PC-3 (cell line): Measurements from ENCODE around the gene TNNT2. TPM values are rescaled to one million over a fixed set of nuclear protein-coding genes. Genes with fewer than 3 reads are reported as not detected.

Experiments
- ATAC-seq: fragments of 200-7000 bp; cut with Tn5 transposase; 2 replicates; pipeline ENCODE4 v1.9.1; 2020; ENCODE audit warnings: mild to moderate bottlenecking, moderate library complexity
- BruUV-seq: library from RNA; stranded (reverse); fragments of 400-500 nt; replicated peaks from 2 replicates; lab custom pipeline; 2021; lab: Mats Ljungman, UMichigan
- CTCF ChIA-PET: fragments of 300-600 bp; sonication (Branson Sonifier 250); formaldehyde crosslinking; loops from one replicate; lab custom pipeline; 2022; ENCODE audit warnings: antibody characterized with exemption; lab: Charles Lee
- POLR2A ChIA-PET: fragments of 300-600 bp; sonication (Branson Sonifier 250); formaldehyde crosslinking; loops from one replicate; lab custom pipeline; 2022; ENCODE audit warnings: antibody characterized with exemption; ENCODE audit not compliant: unreplicated experiment; lab: Charles Lee
- DNase-seq: peaks from one replicate; pipeline ENCODE4 v3.0.0-alpha.2; 2015
- H2AFZ ChIP-seq: fragments of 300-600 bp; sonication (generic); 2 replicates; pipeline ENCODE4 v1.6.0; 2016; ENCODE audit warnings: antibody characterized with exemption, low read length
- H3F3A ChIP-seq: fragments of 300-600 bp; sonication (generic); one replicate; pipeline ENCODE4 v1.6.0; 2017; ENCODE audit warnings: antibody characterized with exemption, low read length, control low read depth, mild to moderate bottlenecking; ENCODE audit not compliant: unreplicated experiment
- H3K27ac ChIP-seq: fragments of 300-600 bp; sonication (generic); 2 replicates; pipeline ENCODE4 v1.5.1; 2016; ENCODE audit warnings: mild to moderate bottlenecking, low read length
- H3K27me3 ChIP-seq: fragments of 300-600 bp; sonication (generic); 2 replicates; pipeline ENCODE4 v1.6.1; 2016; ENCODE audit warnings: low read length, mixed read lengths
- H3K36me3 ChIP-seq: fragments of 300-600 bp; sonication (generic); 2 replicates; pipeline ENCODE4 v1.6.1; 2016; ENCODE audit warnings: low read depth, mixed run types, low read length, mixed read lengths
- H3K4me1 ChIP-seq: fragments of 300-600 bp; sonication (generic); 2 replicates; pipeline ENCODE4 v1.5.1; 2016; ENCODE audit warnings: low read length; ENCODE audit not compliant: insufficient read depth
- H3K4me2 ChIP-seq: fragments of 300-600 bp; sonication (generic); 2 replicates; pipeline ENCODE4 v1.6.0; 2016; ENCODE audit warnings: low read length
- H3K4me3 ChIP-seq: fragments of 300-600 bp; sonication (generic); 2 replicates; pipeline ENCODE4 v1.5.1; 2016; ENCODE audit warnings: mild to moderate bottlenecking, low read length, mixed read lengths
- H3K79me2 ChIP-seq: fragments of 300-600 bp; sonication (generic); 2 replicates; pipeline ENCODE4 v1.6.1; 2017; ENCODE audit warnings: low read length, mixed read lengths
- H3K9ac ChIP-seq: fragments of 300-600 bp; sonication (generic); 2 replicates; pipeline ENCODE4 v1.6.0; 2016; ENCODE audit warnings: mild to moderate bottlenecking, low read length
- H3K9me2 ChIP-seq: fragments of 300-600 bp; sonication (generic); replicated peaks from 2 replicates; pipeline ENCODE4 v1.6.1; 2016; ENCODE audit warnings: mixed run types, low read length, mixed read lengths
- H3K9me3 ChIP-seq: fragments of 300-600 bp; sonication (generic); 2 replicates; pipeline ENCODE4 v1.6.1; 2016; ENCODE audit warnings: low read length, mixed read lengths
- H4K20me1 ChIP-seq: fragments of 300-600 bp; sonication (generic); 2 replicates; pipeline ENCODE4 v1.6.1; 2016; ENCODE audit warnings: low read length, mixed read lengths
- CTCF ChIP-seq: fragments of 300-600 bp; sonication (generic); conservative IDR thresholded peaks from 2 replicates; pipeline ENCODE4 v1.5.1; 2017; ENCODE audit warnings: antibody characterized with exemption, low read depth, mild to moderate bottlenecking, low read length
- EZH2 ChIP-seq: fragments of 300-600 bp; sonication (generic); IDR thresholded peaks from one replicate; pipeline ENCODE4 v1.6.1; 2017; ENCODE audit warnings: antibody characterized with exemption, mild to moderate bottlenecking, low read length; ENCODE audit not compliant: unreplicated experiment
- EZH2phosphoT487 ChIP-seq: fragments of 300-600 bp; sonication (generic); IDR thresholded peaks from 2 replicates; pipeline ENCODE4 v1.6.1; 2018; ENCODE audit warnings: mild to moderate bottlenecking, antibody characterized with exemption, low read length, borderline replicate concordance
- intact Hi-C: fragments of 100-400 bp; cut with micrococcal nuclease; formaldehyde crosslinking; loops from 2 replicates; pipeline ENCODE4 v1.9.0; 2023
- total RNA-seq: library from RNA; depleted of rRNA; stranded (reverse); fragments of >200 nt; gene quantifications from 2 replicates; pipeline ENCODE4 v1.2.3, GENCODE V29; 2014

The TNNT2 gene
- total RNA-seq, 1 experiment from 2014 or later: 1.1 TPM

DNA sequence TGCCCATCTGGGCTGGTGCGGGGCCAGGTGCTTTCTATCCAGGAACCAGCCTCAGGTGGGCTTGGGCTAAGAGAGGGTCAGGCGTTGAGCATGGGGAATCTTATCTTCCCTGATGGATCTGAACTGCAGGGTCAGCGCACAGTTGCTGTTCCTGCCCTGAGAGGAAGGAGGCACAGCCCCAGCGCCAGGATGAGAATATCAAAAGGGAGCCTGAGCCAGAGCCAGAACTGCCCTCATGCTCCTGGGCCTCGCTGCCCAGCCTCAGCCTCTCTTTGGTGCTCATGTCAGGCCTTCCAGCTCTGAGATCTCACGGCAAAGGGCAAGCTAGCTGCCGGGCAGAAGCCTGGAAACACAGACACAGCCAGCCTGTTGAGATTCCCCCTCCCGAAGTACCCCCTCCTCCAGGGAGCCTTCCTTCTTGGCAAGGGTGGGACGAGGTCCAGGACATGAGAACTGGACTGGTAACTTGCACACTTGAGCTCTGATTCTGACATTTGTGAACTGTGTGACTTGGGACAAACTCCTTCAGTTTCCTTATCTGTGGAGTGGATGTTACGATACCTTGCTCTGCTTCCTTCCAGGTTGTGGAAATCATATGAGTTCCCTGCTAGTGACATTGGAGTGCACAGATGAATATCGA lies 22.9 kb upstream of the TNNT2 start:
- Histone ChIP-seq H3K4me3 (peak overlapping the region; percentile 80), H3K79me2 (peaks cover 51% of the 10 kb centered on the region), H3K9me2 (no peaks in the 10 kb centered on the region), H3K4me1 (peaks cover 48% of the 10 kb centered on the region), H3F3A (peaks cover 13% of the 10 kb centered on the region), H4K20me1 (peaks cover 19% of the 10 kb centered on the region), H3K27me3 (no peaks in the 10 kb centered on the region), H3K9ac (peak overlapping the region; percentile 92), H3K36me3 (no peaks in the 10 kb centered on the region), H3K27ac (peak overlapping the region; percentile 73; the same call in 1 of the 2 replicates), H2AFZ (peak overlapping the region; percentile 82), H3K9me3 (no peaks in the 10 kb centered on the region), H3K4me2 (peak overlapping the region; percentile 87)
- BruUV-seq: no TSS peak
- no peak for ATAC-seq
- ChIA-PET POLR2A (no interaction called here), CTCF (interaction anchor here (0.6 to 1.1 kb wide), 3 partner anchors 16 to 112 kb away, joined by 3 read pairs; no protein-coding TSS in a partner anchor)
- TF ChIP-seq EZH2phosphoT487 (no peak), CTCF (no peak), EZH2 (no peak)
- intact Hi-C loops: no loop called here
- no peak for DNase-seq

DNA sequence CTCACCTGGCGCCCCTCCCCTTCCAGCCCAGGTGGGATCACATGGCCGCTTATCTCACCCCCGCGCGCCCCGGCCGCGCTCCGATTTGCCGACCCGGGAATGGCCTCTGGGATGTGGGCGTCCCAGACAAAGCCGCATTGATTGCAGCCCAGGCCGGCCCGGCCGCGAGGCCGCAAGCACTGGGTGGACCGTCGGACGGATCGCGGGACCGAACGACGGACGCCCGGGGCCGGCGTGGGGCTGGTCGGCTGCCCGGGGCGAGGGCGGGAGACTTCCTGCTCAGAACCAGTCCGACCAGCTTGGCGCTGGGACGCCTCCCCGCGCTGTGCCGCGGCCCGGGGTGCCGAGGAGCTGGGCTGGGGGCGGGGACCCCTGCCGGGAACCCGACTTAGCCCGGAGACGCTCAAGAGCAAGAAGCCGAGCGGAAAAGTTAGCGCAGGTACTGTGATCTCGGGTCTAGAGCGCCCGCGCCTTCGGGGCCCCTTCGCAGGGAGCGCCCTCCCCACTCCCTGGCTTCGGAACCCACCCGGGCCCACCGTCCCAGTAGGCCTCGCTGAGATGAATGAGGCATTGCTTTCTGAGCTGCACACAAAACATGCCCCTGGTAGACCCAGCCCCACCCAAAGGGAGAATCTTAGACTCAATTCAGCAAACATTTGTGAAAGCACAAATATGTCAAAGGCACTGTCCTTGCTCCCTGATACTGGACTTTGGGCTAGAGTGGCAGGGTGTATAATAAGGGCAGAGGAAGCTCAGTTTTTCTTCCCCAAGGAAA lies 22.1 kb upstream of the TNNT2 start:
- intact Hi-C loops: no loop called here
- H3F3A ChIP-seq: peaks cover 13% of the 10 kb centered on the region
- BruUV-seq: TSS peak; percentile 30
- H3K36me3 ChIP-seq: no peaks in the 10 kb centered on the region
- DNase-seq: peak; percentile 92
- H3K4me3 ChIP-seq: peak overlapping the region; percentile 80
- ATAC-seq: peak; percentile 37
- POLR2A ChIA-PET: no interaction called here
- peak overlapping the region; percentile 87 for H3K4me2 ChIP-seq
- CTCF ChIA-PET: interaction anchor here (0.6 to 1.1 kb wide), 3 partner anchors 15 to 113 kb away, joined by 3 read pairs; no protein-coding TSS in a partner anchor
- peak overlapping the region; percentile 82 for H2AFZ ChIP-seq
- H3K79me2 ChIP-seq: peaks cover 59% of the 10 kb centered on the region
- TF ChIP-seq CTCF (no peak), EZH2phosphoT487 (peak; percentile 97)
- no peaks in the 10 kb centered on the region for H3K9me3 ChIP-seq
- H3K9me2 ChIP-seq: no peaks in the 10 kb centered on the region
- peaks cover 26% of the 10 kb centered on the region for H4K20me1 ChIP-seq
- H3K27me3 ChIP-seq: no peaks in the 10 kb centered on the region
- H3K4me1 ChIP-seq: peaks cover 52% of the 10 kb centered on the region
- H3K9ac ChIP-seq: peak overlapping the region; percentile 92
- H3K27ac ChIP-seq: peak overlapping the region; percentile 73

DNA sequence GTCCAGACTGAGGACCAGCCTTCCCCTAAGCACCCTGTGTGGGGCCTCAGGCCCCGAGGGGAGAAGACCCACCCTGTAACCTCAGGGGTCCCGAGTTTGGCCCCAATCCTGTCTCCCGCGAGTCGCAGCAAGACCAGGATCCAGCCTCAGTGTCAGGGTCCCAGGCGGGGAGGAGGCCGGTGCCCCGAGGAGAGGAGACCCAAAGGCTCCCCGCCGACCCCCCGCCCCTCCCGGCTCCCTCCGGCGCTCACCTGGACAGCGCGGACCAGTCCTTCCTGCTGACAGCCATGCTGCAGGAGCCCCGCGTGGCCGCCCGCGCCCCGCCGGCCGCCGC lies 21.5 kb upstream of the TNNT2 start, which contains the start of gene LAD1:
TSS of gene LAD1 (minus strand) at position 307 of the 334 bp plus-strand sequence. CDS start at position 289, 18 bp downstream.
- no peak for ATAC-seq
- Histone ChIP-seq H3K36me3 (no peaks in the 10 kb centered on the region), H3K9me3 (no peaks in the 10 kb centered on the region), H3K79me2 (peaks cover 65% of the 10 kb centered on the region), H3K9ac (peak within 1 kb of the TSS; percentile 92), H3F3A (peaks cover 13% of the 10 kb centered on the region), H4K20me1 (peaks cover 32% of the 10 kb centered on the region), H2AFZ (peak within 1 kb of the TSS; percentile 82), H3K27ac (peak within 1 kb of the TSS; percentile 73), H3K27me3 (no peaks in the 10 kb centered on the region), H3K9me2 (no peaks in the 10 kb centered on the region), H3K4me3 (peak within 1 kb of the TSS; percentile 80), H3K4me2 (peak within 1 kb of the TSS; percentile 87), H3K4me1 (peaks cover 52% of the 10 kb centered on the region)
- no TSS peak for BruUV-seq
- intact Hi-C loops: no loop called here
- ChIA-PET CTCF (no interaction called here), POLR2A (no interaction called here)
- no peak for TF ChIP-seq EZH2
- TF ChIP-seq EZH2phosphoT487: no peak
- TF ChIP-seq CTCF: no peak; the same call in 1 of the 2 replicates
- DNase-seq: no peak
